ENCODE measurements around the gene ZSWIM3.
A peak's percentile ranks its signal among the peaks of the same experiment; 100 is the strongest.

The ZSWIM3 gene

GRCh38 chr20:45813006-45813340, 44.4 kb upstream of the ZSWIM3 start:
- Histone ChIP-seq H3K4me1 (ENCODE audit: control insufficient read depth, low read length) (peaks cover 13% of the 10 kb centered on the region), H3K27ac (ENCODE audit: low read depth, low read length) (peak overlapping the region; percentile 78), H3K36me3 (ENCODE audit: control insufficient read depth, low read length) (peaks cover 88% of the 10 kb centered on the region), H4K20me1 (ENCODE audit: control insufficient read depth, insufficient read depth, low read depth, low read length) (peaks cover 3% of the 10 kb centered on the region; the same call in 1 of the 2 replicates), H3K9me3 (ENCODE audit: control insufficient read depth, insufficient read depth, low read length) (no peaks in the 10 kb centered on the region), H3K79me2 (ENCODE audit: control insufficient read depth, low read length) (peaks cover 22% of the 10 kb centered on the region), H3K9me2 (replicated peaks; ENCODE audit: control insufficient read depth, low read length) (no peaks in the 10 kb centered on the region), H3K4me3 (ENCODE audit: low read length) (peak overlapping the region; percentile 95), H3K27me3 (ENCODE audit: control insufficient read depth, low read length) (no peaks in the 10 kb centered on the region), H3F3A (ENCODE audit: control insufficient read depth, insufficient read depth) (peaks cover 28% of the 10 kb centered on the region), H3K4me2 (ENCODE audit: low read length) (peak overlapping the region; percentile 67)
- TF ChIP-seq EZH2phosphoT487 (IDR thresholded peaks at IDR 0.05; ENCODE audit: borderline replicate concordance, low read length) (no peak), CTCF (IDR thresholded peaks at IDR 0.05; ENCODE audit: low read depth, low read length, poor library complexity, severe bottlenecking) (no peak)

GRCh38 chr20:45813489-45813888, 43.9 kb upstream of the ZSWIM3 start:
- no peaks in the 10 kb centered on the region for H3K9me3 ChIP-seq (ENCODE audit: control insufficient read depth, insufficient read depth, low read length)
- TF ChIP-seq EZH2phosphoT487 (IDR thresholded peaks at IDR 0.05; ENCODE audit: borderline replicate concordance, low read length) (no peak), CTCF (IDR thresholded peaks at IDR 0.05; ENCODE audit: low read depth, low read length, poor library complexity, severe bottlenecking) (no peak)
- peaks cover 22% of the 10 kb centered on the region for H3K79me2 ChIP-seq (ENCODE audit: control insufficient read depth, low read length)
- H3K27ac ChIP-seq (ENCODE audit: low read depth, low read length): peak overlapping the region; percentile 78
- peaks cover 13% of the 10 kb centered on the region for H3K4me1 ChIP-seq (ENCODE audit: control insufficient read depth, low read length)
- peak overlapping the region; percentile 67 for H3K4me2 ChIP-seq (ENCODE audit: low read length)
- H3K4me3 ChIP-seq (ENCODE audit: low read length): peak overlapping the region; percentile 95
- no peaks in the 10 kb centered on the region for H3K9me2 ChIP-seq (replicated peaks; ENCODE audit: control insufficient read depth, low read length)
- peaks cover 86% of the 10 kb centered on the region for H3K36me3 ChIP-seq (ENCODE audit: control insufficient read depth, low read length)
- H3F3A ChIP-seq (ENCODE audit: control insufficient read depth, insufficient read depth): peaks cover 33% of the 10 kb centered on the region
- H4K20me1 ChIP-seq (ENCODE audit: control insufficient read depth, insufficient read depth, low read depth, low read length): peaks cover 3% of the 10 kb centered on the region; the same call in 1 of the 2 replicates
- H3K27me3 ChIP-seq (ENCODE audit: control insufficient read depth, low read length): no peaks in the 10 kb centered on the region

- H3K4me2 ChIP-seq (ENCODE audit: low read length): peak overlapping the region; percentile 15; the same call in 1 of the 2 replicates
- no peaks in the 10 kb centered on the region for H3K9me2 ChIP-seq (replicated peaks; ENCODE audit: control insufficient read depth, low read length)
- no peaks in the 10 kb centered on the region for H3K27me3 ChIP-seq (ENCODE audit: control insufficient read depth, low read length)
- H3K9me3 ChIP-seq (ENCODE audit: control insufficient read depth, insufficient read depth, low read length): no peaks in the 10 kb centered on the region
- peaks cover 22% of the 10 kb centered on the region for H3K79me2 ChIP-seq (ENCODE audit: control insufficient read depth, low read length)
- peaks cover 3% of the 10 kb centered on the region; the same call in 1 of the 2 replicates for H4K20me1 ChIP-seq (ENCODE audit: control insufficient read depth, insufficient read depth, low read depth, low read length)
- TF ChIP-seq CTCF (IDR thresholded peaks at IDR 0.05; ENCODE audit: low read depth, low read length, poor library complexity, severe bottlenecking): no peak
- TF ChIP-seq EZH2phosphoT487 (IDR thresholded peaks at IDR 0.05; ENCODE audit: borderline replicate concordance, low read length): no peak
- H3K27ac ChIP-seq (ENCODE audit: low read depth, low read length): no peak overlapping the region
- H3K4me3 ChIP-seq (ENCODE audit: low read length): no peak overlapping the region
- peaks cover 13% of the 10 kb centered on the region for H3K4me1 ChIP-seq (ENCODE audit: control insufficient read depth, low read length)
- H3F3A ChIP-seq (ENCODE audit: control insufficient read depth, insufficient read depth): peaks cover 38% of the 10 kb centered on the region
- H3K36me3 ChIP-seq (ENCODE audit: control insufficient read depth, low read length): peaks cover 77% of the 10 kb centered on the region
These were observed 43.1 kb upstream of the ZSWIM3 start for GRCh38 chr20:45814314-45814713.

All from DOHH2 (cell line).